ENCODE data around the gene REXO2. TPM values are rescaled to one million over a fixed set of nuclear protein-coding genes. Genes with fewer than 3 reads are reported as not detected.

The REXO2 gene
- total RNA-seq, 1 experiment from 2014 or later: 74.2 TPM

- no peak for TF ChIP-seq CTCF (IDR thresholded peaks at IDR 0.05; ENCODE audit: unreplicated experiment)
- H3K36me3 Mint-ChIP-seq (ENCODE audit: insufficient read depth, unreplicated experiment): peaks cover 14% of the 10 kb centered on the region
- intact Hi-C loops (cut with micrococcal nuclease; ENCODE audit: unreplicated experiment): no loop called here
- CTCF ChIA-PET: no interaction called here
- DNase-seq: no peak
- no peaks in the 10 kb centered on the region for H3K9me3 Mint-ChIP-seq (ENCODE audit: low read depth, unreplicated experiment)
- H3K27me3 Mint-ChIP-seq (ENCODE audit: unreplicated experiment): no peaks in the 10 kb centered on the region
- peaks cover 18% of the 10 kb centered on the region for H3K4me1 Mint-ChIP-seq (ENCODE audit: low read depth, unreplicated experiment)
- no peak overlapping the region for H3K4me3 Mint-ChIP-seq (ENCODE audit: low read depth, unreplicated experiment)
- no peak overlapping the region for H3K27ac Mint-ChIP-seq (ENCODE audit: unreplicated experiment)
- no TSS peak for BruUV-seq (replicated peaks)
Measured at GRCh38 chr11:114447892-114448291, 8.6 kb downstream of the REXO2 start.

DNA sequence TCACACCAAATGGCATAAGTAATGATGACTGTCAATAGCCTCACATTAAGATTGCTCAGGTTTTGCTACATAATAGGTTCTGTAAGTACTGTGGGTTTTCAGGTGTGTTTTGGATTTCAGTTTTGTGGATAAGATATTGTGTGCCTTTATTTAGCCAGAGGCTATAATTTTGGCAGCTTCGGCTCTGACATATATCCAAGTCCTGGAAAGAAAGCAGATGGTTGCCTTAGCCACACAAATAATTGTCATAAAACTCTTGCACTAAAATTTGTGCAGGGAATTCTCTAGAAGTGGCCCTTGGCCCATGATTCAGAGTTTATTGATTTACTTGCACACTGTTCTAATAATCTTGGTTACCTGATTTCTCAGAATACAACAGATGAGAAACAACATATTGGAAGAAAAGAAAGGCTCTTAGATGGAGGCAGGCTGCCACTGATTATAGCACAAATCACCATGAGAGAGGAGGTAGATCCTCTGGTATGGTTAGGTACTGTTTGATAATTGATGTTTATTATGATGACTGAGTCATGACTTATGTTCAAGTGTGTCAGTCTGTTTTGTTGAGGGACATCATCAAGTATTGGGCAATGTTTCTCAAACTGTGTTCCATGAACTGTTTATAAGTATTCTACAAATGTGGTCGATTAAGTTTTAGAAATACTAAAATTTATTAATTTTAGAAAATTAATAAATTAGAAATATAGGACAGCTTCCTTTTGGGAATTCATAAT, 9.6 kb downstream of the REXO2 start:
- CTCF ChIA-PET: no interaction called here
- no peaks in the 10 kb centered on the region for H3K27me3 Mint-ChIP-seq (ENCODE audit: unreplicated experiment)
- no peak overlapping the region for H3K4me3 Mint-ChIP-seq (ENCODE audit: low read depth, unreplicated experiment)
- no TSS peak for BruUV-seq (replicated peaks)
- H3K27ac Mint-ChIP-seq (ENCODE audit: unreplicated experiment): no peak overlapping the region
- H3K4me1 Mint-ChIP-seq (ENCODE audit: low read depth, unreplicated experiment): peaks cover 18% of the 10 kb centered on the region
- peaks cover 14% of the 10 kb centered on the region for H3K36me3 Mint-ChIP-seq (ENCODE audit: insufficient read depth, unreplicated experiment)
- TF ChIP-seq CTCF (IDR thresholded peaks at IDR 0.05; ENCODE audit: unreplicated experiment): no peak
- intact Hi-C loops (cut with micrococcal nuclease; ENCODE audit: unreplicated experiment): no loop called here
- H3K9me3 Mint-ChIP-seq (ENCODE audit: low read depth, unreplicated experiment): no peaks in the 10 kb centered on the region
- no peak for DNase-seq

- H3K27ac Mint-ChIP-seq (ENCODE audit: unreplicated experiment): no peak overlapping the region
- BruUV-seq (replicated peaks): no TSS peak
- intact Hi-C loops (cut with micrococcal nuclease; ENCODE audit: unreplicated experiment): no loop called here
- no peak overlapping the region for H3K4me3 Mint-ChIP-seq (ENCODE audit: low read depth, unreplicated experiment)
- H3K9me3 Mint-ChIP-seq (ENCODE audit: low read depth, unreplicated experiment): no peaks in the 10 kb centered on the region
- H3K4me1 Mint-ChIP-seq (ENCODE audit: low read depth, unreplicated experiment): peaks cover 18% of the 10 kb centered on the region
- DNase-seq: no peak
- peaks cover 14% of the 10 kb centered on the region for H3K36me3 Mint-ChIP-seq (ENCODE audit: insufficient read depth, unreplicated experiment)
- TF ChIP-seq CTCF (IDR thresholded peaks at IDR 0.05; ENCODE audit: unreplicated experiment): no peak
- no peaks in the 10 kb centered on the region for H3K27me3 Mint-ChIP-seq (ENCODE audit: unreplicated experiment)
- CTCF ChIA-PET: no interaction called here
Measured at GRCh38 chr11:114449845-114450244, 10.6 kb downstream of the REXO2 start.

DNA sequence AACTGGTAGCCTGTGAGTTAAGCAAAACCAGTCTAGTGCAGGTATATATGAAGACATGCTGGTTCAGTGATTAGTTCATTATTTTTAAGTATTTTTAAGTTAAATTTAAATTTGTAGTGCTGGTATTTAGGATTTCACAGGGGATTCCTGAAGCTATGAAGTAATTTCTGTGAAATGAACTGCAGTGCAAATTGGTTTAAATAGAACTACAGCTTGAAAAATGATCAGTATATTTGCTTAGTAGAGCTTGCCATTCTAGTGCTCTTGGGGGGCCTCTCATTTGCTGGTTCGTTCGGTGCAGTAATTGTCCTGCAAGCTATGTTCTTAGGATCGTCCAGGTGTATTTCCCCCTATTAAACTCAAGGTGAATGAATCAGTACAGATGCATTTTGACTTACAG, 13.1 kb downstream of the REXO2 start:
- no peak overlapping the region for H3K27ac Mint-ChIP-seq (ENCODE audit: unreplicated experiment)
- H3K36me3 Mint-ChIP-seq (ENCODE audit: insufficient read depth, unreplicated experiment): peaks cover 2% of the 10 kb centered on the region
- no peak for TF ChIP-seq CTCF (IDR thresholded peaks at IDR 0.05; ENCODE audit: unreplicated experiment)
- peaks cover 5% of the 10 kb centered on the region for H3K4me1 Mint-ChIP-seq (ENCODE audit: low read depth, unreplicated experiment)
- BruUV-seq (replicated peaks): no TSS peak
- no peak for DNase-seq
- CTCF ChIA-PET: no interaction called here
- intact Hi-C loops (cut with micrococcal nuclease; ENCODE audit: unreplicated experiment): no loop called here
- no peaks in the 10 kb centered on the region for H3K27me3 Mint-ChIP-seq (ENCODE audit: unreplicated experiment)
- H3K4me3 Mint-ChIP-seq (ENCODE audit: low read depth, unreplicated experiment): no peak overlapping the region
- H3K9me3 Mint-ChIP-seq (ENCODE audit: low read depth, unreplicated experiment): no peaks in the 10 kb centered on the region
